Hindlimb muscle (tissue), 1 donor: ENCODE results near the gene VPS13D. TPM values are rescaled to one million over a fixed set of nuclear protein-coding genes. Genes with fewer than 3 reads are reported as not detected.
"Not testable (repeated sequence)": the region's sequence is repeated elsewhere in the genome, so short reads cannot be mapped to it uniquely, and the experiment has no call there.

ENCODE experiments used
- DNase-seq: peaks from one replicate; pipeline ENCODE4 v3.0.0-alpha.2; 2013
- polyA plus RNA-seq: library from polyadenylated mRNA; unstranded; fragments of 120-200 nt; gene quantifications from one replicate; pipeline ENCODE4 v1.2.1, GENCODE V29; 2013; ENCODE audit not compliant: insufficient read length

The VPS13D gene
- polyA plus RNA-seq, 1 donor = 17.8 TPM

- no peak for DNase-seq
Observed at GRCh38 chr1:12524266-12524665, 294.4 kb downstream of the VPS13D start.

GRCh38 chr1:12525311-12526181 lies 295.7 kb downstream of the VPS13D start:
- no peak for DNase-seq

- no peak for DNase-seq
Observed at GRCh38 chr1:12527564-12527963, 297.7 kb downstream of the VPS13D start.

GRCh38 chr1:12528021-12528852 lies 298.4 kb downstream of the VPS13D start:
- DNase-seq = no peak

- DNase-seq = no peak
Observed at GRCh38 chr1:12529640-12530174, 299.9 kb downstream of the VPS13D start.

- DNase-seq = no peak
Observed at GRCh38 chr1:12530462-12531178, 300.8 kb downstream of the VPS13D start.

GRCh38 chr1:12531179-12531499 lies 301.3 kb downstream of the VPS13D start:
- no peak for DNase-seq

GRCh38 chr1:12532405-12533315 lies 302.8 kb downstream of the VPS13D start:
- DNase-seq = no peak

GRCh38 chr1:12536023-12536639 lies 306.3 kb downstream of the VPS13D start:
- DNase-seq = no peak

- no peak for DNase-seq
Observed at GRCh38 chr1:12537294-12537693, 307.5 kb downstream of the VPS13D start.

GRCh38 chr1:12537906-12538461 lies 308.2 kb downstream of the VPS13D start:
- DNase-seq = no peak

GRCh38 chr1:12538536-12538935 lies 308.7 kb downstream of the VPS13D start:
- DNase-seq = not testable (repeated sequence)

- no peak for DNase-seq
Observed at GRCh38 chr1:12539320-12539704, 309.5 kb downstream of the VPS13D start.

GRCh38 chr1:12539705-12540579 lies 310.1 kb downstream of the VPS13D start:
- DNase-seq = peak; percentile 69

- no peak for DNase-seq
Observed at GRCh38 chr1:12540580-12541273, 310.9 kb downstream of the VPS13D start.

- DNase-seq = no peak
Observed at GRCh38 chr1:12541274-12542137, 311.7 kb downstream of the VPS13D start.

GRCh38 chr1:12542138-12542465 lies 312.3 kb downstream of the VPS13D start:
- no peak for DNase-seq
